ENCODE measurements around the gene VSTM2L. TPM values are rescaled to one million over a fixed set of nuclear protein-coding genes. Genes with fewer than 3 reads are reported as not detected.

VSTM2L gene
- polyA plus RNA-seq, 1 of the 3 experiments (the other 2 are of a cell fraction) = 5.1 TPM

GRCh38 chr20:37969949-37970855, 67.3 kb downstream of the VSTM2L start:
- Histone ChIP-seq H3K36me3 (replicated peaks in 1 of 2; ENCODE audit: control insufficient read depth in 1 of 2, insufficient read depth in 2 of 2, low read length in 1 of 2) (no peaks in the 10 kb centered on the region), H3K4me2 (no peak overlapping the region), H3K27ac (ENCODE audit: low read depth in 2 of 2, low read length in 1 of 2) (no peak overlapping the region), H4K20me1 (ENCODE audit: insufficient read depth) (no peaks in the 10 kb centered on the region), H3K79me2 (ENCODE audit: insufficient read depth) (no peaks in the 10 kb centered on the region), H3K9ac (no peak overlapping the region), H3K4me3 (ENCODE audit: low read depth in 2 of 2, low read length in 1 of 2) (no peak overlapping the region), H2AFZ (ENCODE audit: low read depth) (no peak overlapping the region), H3K4me1 (ENCODE audit: control insufficient read depth in 1 of 2, insufficient read depth in 2 of 2, low read depth in 1 of 2, low read length in 1 of 2) (no peaks in the 10 kb centered on the region), H3K9me2 (no peaks in the 10 kb centered on the region), H3F3A (replicated peaks; ENCODE audit: insufficient read depth) (no peaks in the 10 kb centered on the region), H3K9me3 (no peaks in the 10 kb centered on the region), H3K27me3 (ENCODE audit: insufficient read depth) (no peaks in the 10 kb centered on the region)
- POLR2A ChIA-PET = no interaction called here
- CTCF ChIA-PET = interaction anchor here (1.1 to 1.4 kb wide), 2 partner anchors 13 to 21 kb away, joined by 3 to 4 read pairs; no protein-coding TSS in a partner anchor
- WGBS (ENCODE audit: low lambda C conversion rate) = 74% methylated on average over 7 of the region's 7 CpGs
- TF ChIP-seq NFIC (IDR thresholded peaks at IDR 0.05; ENCODE audit: borderline replicate concordance) (no peak), EP300 (IDR thresholded peaks at IDR 0.05; ENCODE audit: borderline replicate concordance in 1 of 2, low read depth in 1 of 2, low read length in 1 of 2) (no peak), FOSL2 (IDR thresholded peaks at IDR 0.05; ENCODE audit: borderline replicate concordance, low read depth) (no peak), TCF12 (IDR thresholded peaks at IDR 0.05) (no peak), SMC3 (IDR thresholded peaks at IDR 0.05; ENCODE audit: low read depth, low read length) (no peak), IRF3 (IDR thresholded peaks at IDR 0.05; ENCODE audit: low read depth, low read length) (no peak), CHD2 (IDR thresholded peaks at IDR 0.05; ENCODE audit: low read length, partially characterized antibody) (no peak), MAX (IDR thresholded peaks at IDR 0.05; ENCODE audit: low read depth) (no peak), EZH2phosphoT487 (IDR thresholded peaks at IDR 0.05; ENCODE audit: borderline replicate concordance, low read depth) (no peak), GABPA (IDR thresholded peaks at IDR 0.05; ENCODE audit: low read depth) (no peak), NRF1 (IDR thresholded peaks at IDR 0.05; ENCODE audit: low read depth, low read length) (no peak), RFX5 (IDR thresholded peaks at IDR 0.05; ENCODE audit: low read length) (no peak), RXRA (IDR thresholded peaks at IDR 0.05; ENCODE audit: borderline replicate concordance, low read depth) (no peak), RAD21 (IDR thresholded peaks at IDR 0.05; ENCODE audit: low read length) (no peak)
- no peak for DNase-seq

- CTCF ChIA-PET = interaction anchor here (1.1 kb wide), 1 partner anchor 21 kb away, joined by 3 read pairs; no protein-coding TSS in a partner anchor
- no peaks in the 10 kb centered on the region for H3K36me3 ChIP-seq (replicated peaks in 1 of 2; ENCODE audit: control insufficient read depth in 1 of 2, insufficient read depth in 2 of 2, low read length in 1 of 2)
- POLR2A ChIA-PET = no interaction called here
- no peak overlapping the region for H2AFZ ChIP-seq (ENCODE audit: low read depth)
- H3K4me2 ChIP-seq = no peak overlapping the region
- H3F3A ChIP-seq (replicated peaks; ENCODE audit: insufficient read depth) = no peaks in the 10 kb centered on the region
- no peaks in the 10 kb centered on the region for H4K20me1 ChIP-seq (ENCODE audit: insufficient read depth)
- no peaks in the 10 kb centered on the region for H3K27me3 ChIP-seq (ENCODE audit: insufficient read depth)
- H3K4me3 ChIP-seq (ENCODE audit: low read depth in 2 of 2, low read length in 1 of 2) = no peak overlapping the region
- no peaks in the 10 kb centered on the region for H3K79me2 ChIP-seq (ENCODE audit: insufficient read depth)
- H3K9me3 ChIP-seq = no peaks in the 10 kb centered on the region
- no peak for DNase-seq
- H3K9ac ChIP-seq = no peak overlapping the region
- H3K4me1 ChIP-seq (ENCODE audit: control insufficient read depth in 1 of 2, insufficient read depth in 2 of 2, low read depth in 1 of 2, low read length in 1 of 2) = no peaks in the 10 kb centered on the region
- no peak overlapping the region for H3K27ac ChIP-seq (ENCODE audit: low read depth in 2 of 2, low read length in 1 of 2)
- H3K9me2 ChIP-seq = no peaks in the 10 kb centered on the region
- TF ChIP-seq YY1 (IDR thresholded peaks at IDR 0.05; ENCODE audit: low read depth) (no peak), USF1 (IDR thresholded peaks at IDR 0.05; ENCODE audit: borderline replicate concordance, low read depth) (no peak), TCF12 (IDR thresholded peaks at IDR 0.05) (no peak), MEF2A (IDR thresholded peaks at IDR 0.05; ENCODE audit: borderline replicate concordance, low read depth) (no peak), USF2 (IDR thresholded peaks at IDR 0.05; ENCODE audit: borderline replicate concordance, low read depth, low read length) (no peak), NFIC (IDR thresholded peaks at IDR 0.05; ENCODE audit: borderline replicate concordance) (no peak), SIN3A (IDR thresholded peaks at IDR 0.05; ENCODE audit: borderline replicate concordance, low read depth, low read length) (no peak), RFX5 (IDR thresholded peaks at IDR 0.05; ENCODE audit: low read length) (no peak), EP300 (IDR thresholded peaks at IDR 0.05; ENCODE audit: borderline replicate concordance in 1 of 2, low read depth in 1 of 2, low read length in 1 of 2) (no peak), REST (IDR thresholded peaks at IDR 0.05; ENCODE audit: low read depth, low read length) (no peak)
Observed at GRCh38 chr20:37970856-37971245, 67.9 kb downstream of the VSTM2L start.

All from SK-N-SH (cell line).